Measurements from ENCODE around the gene TXNRD2. TPM values are rescaled to one million over a fixed set of nuclear protein-coding genes. Genes with fewer than 3 reads are reported as not detected.

Gene TXNRD2
- total and polyA plus RNA-seq, 2 experiments from 2014 or later, result 11.2 to 12.4 TPM

GRCh38 chr22:19854778-19855503 is 86.7 kb downstream of the TXNRD2 start, which contains the start of the genes GNB1L and RTL10:
Gene GNB1L, minus strand, starts transcription at chr22:19854874. Its CDS starts 33,519 bp downstream, at chr22:19821355.
Gene RTL10, minus strand, starts transcription at chr22:19854874. Its CDS starts 2,613 bp downstream, at chr22:19852261.
- Histone ChIP-seq H3F3A (replicated peaks; ENCODE audit: low read depth) (0 out of 2 replicates have a peak, but pooled peaks cover 4% of the 10 kb centered on the region), H3K79me2 (replicated peaks; ENCODE audit: insufficient read depth) (peaks cover 33% of the 10 kb centered on the region), H3K4me3 (peak within 1 kb of the TSS; percentile 96), H4K20me1 (replicated peaks; ENCODE audit: insufficient read depth) (0 out of 2 replicates have a peak, but pooled peaks cover 4% of the 10 kb centered on the region), H3K27ac (ENCODE audit: low read depth) (0 out of 2 replicates have a peak within 1 kb of the TSS, but pooled peaks have one; percentile 32), H3K27me3 (ENCODE audit: insufficient read depth) (no peaks in the 10 kb centered on the region), H3K4me2 (peak within 1 kb of the TSS; percentile 98), H3K4me1 (ENCODE audit: insufficient read depth) (peaks cover 19% of the 10 kb centered on the region; the same call in 1 of the 2 replicates), H3K36me3 (ENCODE audit: insufficient read depth) (no peaks in the 10 kb centered on the region), H3K9me2 (ENCODE audit: insufficient read depth) (no peaks in the 10 kb centered on the region), H2AFZ (peak within 1 kb of the TSS; percentile 89; the same call in 1 of the 2 replicates)
- peak within 1 kb of the TSS; percentile 86 for H3K27ac Mint-ChIP-seq
- peaks cover 27% of the 10 kb centered on the region for H3K36me3 Mint-ChIP-seq (ENCODE audit: low read depth)
- ATAC-seq (peak; percentile 89), DNase-seq (ENCODE audit: low spot score) (peak; percentile 98)
- H3K4me3 Mint-ChIP-seq, result peak within 1 kb of the TSS; percentile 98
- H3K27me3 Mint-ChIP-seq (ENCODE audit: insufficient read depth, low read depth, poor library complexity), result peaks cover 16% of the 10 kb centered on the region
- H3K4me1 Mint-ChIP-seq, result peaks cover 40% of the 10 kb centered on the region
- TF ChIP-seq CREB1 (CRISPR knock-in tag; IDR thresholded peaks at IDR 0.05; ENCODE audit: low read depth) (0 out of 2 replicates have a peak, but pooled peaks have one; percentile 54), POLR2AphosphoS5 (IDR thresholded peaks at IDR 0.05; ENCODE audit: low read depth) (peak; percentile 94), CTCF (conservative IDR thresholded peaks at IDR 0.05; ENCODE audit: low read depth in 2 of 2) (peak in 1 of 2 experiments; percentile 6; a peak in 1 of 4 replicates), REST (IDR thresholded peaks at IDR 0.05; ENCODE audit: unreplicated experiment) (no peak), STAT1 (IDR thresholded peaks at IDR 0.05; ENCODE audit: unreplicated experiment) (no peak)
- no peaks in the 10 kb centered on the region for H3K9me3 Mint-ChIP-seq
